ENCODE results near the gene YWHAE. TPM values are rescaled to one million over a fixed set of nuclear protein-coding genes. Genes with fewer than 3 reads are reported as not detected.
"Not testable (repeated sequence)": the region's sequence is repeated elsewhere in the genome, so short reads cannot be mapped to it uniquely, and the experiment has no call there.

YWHAE gene
- total RNA-seq (100 to 1,000 TPM; 484 to 570 (median 535) TPM), polyA plus RNA-seq (366 TPM)
- long read RNA-seq, donor 1, transcript YWHAE-208 (7 exons, 1,818 nt): minor isoform, 33 of 603 reads
- long read RNA-seq, donor 1, transcript YWHAE-201 (6 exons, 2,211 nt): major isoform, 387 of 603 reads
- long read RNA-seq, donor 1, partial matches to known transcripts: 4 of 603 reads
- long read RNA-seq, donor 1, other reads (novel, unspliced or antisense): 173 of 603 reads
- long read RNA-seq, donor 2, transcript YWHAE-208 (7 exons, 1,818 nt): minor isoform, 9 of 252 reads
- long read RNA-seq, donor 2, transcript YWHAE-201 (6 exons, 2,211 nt): major isoform, 170 of 252 reads
- long read RNA-seq, donor 2, partial matches to known transcripts: 4 of 252 reads
- long read RNA-seq, donor 2, other reads (novel, unspliced or antisense): 69 of 252 reads
- long read RNA-seq, donor 3, transcript YWHAE-208 (7 exons, 1,818 nt): minor isoform, 115 of 1,431 reads
- long read RNA-seq, donor 3, transcript YWHAE-201 (6 exons, 2,211 nt): major isoform, 1,133 of 1,431 reads
- long read RNA-seq, donor 3, partial matches to known transcripts: 20 of 1,431 reads
- long read RNA-seq, donor 3, other reads (novel, unspliced or antisense): 161 of 1,431 reads
- long read RNA-seq, donor 4, transcript YWHAE-201 (6 exons, 2,211 nt): major isoform, 191 of 318 reads
- long read RNA-seq, donor 4, transcript YWHAE-208 (7 exons, 1,818 nt): minor isoform, 18 of 318 reads
- long read RNA-seq, donor 4, partial matches to known transcripts: 1 of 318 reads
- long read RNA-seq, donor 4, other reads (novel, unspliced or antisense): 107 of 318 reads

GRCh38 chr17:1399679-1400512, at the start of gene YWHAE:
TSS of gene YWHAE (minus strand) at chr17:1400222. CDS start at chr17:1400110, 112 bp downstream.
- H3K4me3 ChIP-seq (ENCODE audit: low read length): peak within 1 kb of the TSS; percentile 97
- peaks cover 3% of the 10 kb centered on the region for H3K4me1 ChIP-seq (ENCODE audit: control insufficient read depth, insufficient read depth, low read length)
- ATAC-seq: peak; percentile 98 to 99
- no peaks in the 10 kb centered on the region for H3K9me3 ChIP-seq (ENCODE audit: control insufficient read depth, low read length)
- no peaks in the 10 kb centered on the region for H3K27me3 ChIP-seq (ENCODE audit: control insufficient read depth, insufficient read depth)
- peak; percentile 98 to 99 (median 99) for DNase-seq
- peak within 1 kb of the TSS; percentile 99 for H3K27ac ChIP-seq (ENCODE audit: low read length)
- intact Hi-C loops (cut with DNase I): loop anchor here in 1 of 4 donors (5.0 kb wide), 1 partner anchor 38 kb away; no protein-coding TSS in a partner anchor
- WGBS: under 1% methylated on average over 82 of the region's 82 CpGs

DNA sequence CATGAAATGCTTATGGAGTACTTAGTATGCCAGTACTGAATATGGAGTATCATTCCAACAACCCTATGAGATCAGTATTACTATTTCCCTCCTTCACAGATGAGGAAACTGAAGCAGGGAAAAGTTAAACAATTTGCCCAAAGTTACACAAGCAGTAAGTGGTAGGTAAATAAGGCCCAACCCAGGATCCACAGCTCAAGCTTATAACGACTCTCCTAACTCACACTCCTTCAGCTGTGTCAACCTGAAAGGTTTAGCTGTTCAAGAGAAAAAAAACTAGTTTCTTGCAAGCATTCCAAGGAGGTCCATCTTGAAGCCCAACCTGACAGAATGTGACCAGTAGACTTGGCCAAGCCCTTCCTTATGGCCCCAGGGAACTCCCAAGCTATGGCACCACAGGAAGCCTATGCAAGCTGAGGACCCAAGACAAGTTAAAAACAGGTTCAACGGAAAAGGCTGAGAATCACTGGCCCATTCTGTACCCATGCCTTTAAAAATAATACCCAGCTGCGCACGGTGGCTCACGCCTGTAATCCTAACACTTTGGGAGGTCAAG, 49.5 kb upstream of the YWHAE start:
- Histone ChIP-seq H3K9me3 (ENCODE audit: control insufficient read depth, low read length) (no peaks in the 10 kb centered on the region), H3K4me1 (ENCODE audit: control insufficient read depth, insufficient read depth, low read length) (peaks cover 20% of the 10 kb centered on the region), H3K27ac (ENCODE audit: low read length) (peak overlapping the region; percentile 48), H3K27me3 (ENCODE audit: control insufficient read depth, insufficient read depth) (no peaks in the 10 kb centered on the region), H3K4me3 (ENCODE audit: low read length) (no peak overlapping the region)
- ATAC-seq: no peak
- no peak for DNase-seq
- 84% methylated on average over 5 of the region's 5 CpGs for WGBS
- intact Hi-C loops (cut with DNase I): no loop called here

DNA sequence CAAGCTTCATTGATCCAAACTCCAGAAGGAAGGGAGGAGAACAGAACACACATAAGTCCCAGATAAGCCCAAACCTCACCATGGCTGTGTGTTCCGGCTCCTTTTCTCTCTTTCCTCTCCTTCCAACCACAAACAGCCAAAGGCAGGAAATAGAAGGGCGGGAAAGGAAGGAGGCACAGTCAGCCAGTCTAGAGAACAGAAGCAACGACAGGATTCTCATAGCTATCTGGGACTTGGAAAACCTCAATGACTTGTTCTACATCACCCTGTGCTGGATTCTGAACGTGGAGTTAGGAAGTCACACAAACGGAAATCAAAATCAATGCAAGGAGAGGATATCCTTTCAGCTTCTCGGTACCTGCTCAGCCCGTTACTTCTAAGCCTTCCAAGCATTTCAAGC, 47.0 kb upstream of the YWHAE start:
- H3K9me3 ChIP-seq (ENCODE audit: control insufficient read depth, low read length): no peaks in the 10 kb centered on the region
- 55% methylated on average over 7 of the region's 7 CpGs for WGBS
- intact Hi-C loops (cut with DNase I): no loop called here
- no peak overlapping the region for H3K4me3 ChIP-seq (ENCODE audit: low read length)
- DNase-seq: peak in 1 of 3 donors; percentile 29
- peaks cover 20% of the 10 kb centered on the region for H3K4me1 ChIP-seq (ENCODE audit: control insufficient read depth, insufficient read depth, low read length)
- H3K27ac ChIP-seq (ENCODE audit: low read length): peak overlapping the region; percentile 70
- H3K27me3 ChIP-seq (ENCODE audit: control insufficient read depth, insufficient read depth): no peaks in the 10 kb centered on the region
- peak; percentile 64 to 81 for ATAC-seq

- H3K9me3 ChIP-seq (ENCODE audit: control insufficient read depth, low read length): no peaks in the 10 kb centered on the region
- DNase-seq (no peak), ATAC-seq (no peak)
- H3K4me1 ChIP-seq (ENCODE audit: control insufficient read depth, insufficient read depth, low read length): peaks cover 17% of the 10 kb centered on the region
- H3K27me3 ChIP-seq (ENCODE audit: control insufficient read depth, insufficient read depth): no peaks in the 10 kb centered on the region
- intact Hi-C loops (cut with DNase I): no loop called here
- H3K27ac ChIP-seq (ENCODE audit: low read length): peak overlapping the region; percentile 36
- H3K4me3 ChIP-seq (ENCODE audit: low read length): no peak overlapping the region
- WGBS: 89% methylated on average over 12 of the region's 12 CpGs
These were observed 46.2 kb upstream of the YWHAE start for GRCh38 chr17:1446201-1446600.

DNA sequence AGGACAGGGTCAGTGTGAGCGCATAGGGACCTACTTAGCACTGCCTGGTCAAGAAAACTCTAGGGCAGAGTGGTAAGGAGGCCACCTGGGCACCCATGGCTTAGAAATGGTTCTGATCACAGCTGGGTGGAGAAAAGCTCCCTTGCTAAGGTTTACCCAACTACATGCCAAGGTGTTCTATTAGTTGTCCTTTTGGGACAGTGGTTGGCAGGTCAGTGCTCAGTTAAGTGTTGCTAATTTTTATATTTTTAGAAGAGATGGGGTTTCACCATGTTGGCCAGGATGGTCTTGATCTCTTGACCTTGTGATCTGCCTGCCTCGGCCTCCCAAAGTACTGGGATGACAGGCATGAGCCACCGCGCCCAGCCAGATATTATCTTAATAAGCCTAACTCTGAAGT, 45.7 kb upstream of the YWHAE start:
- H3K27me3 ChIP-seq (ENCODE audit: control insufficient read depth, insufficient read depth); H3K4me3 ChIP-seq (ENCODE audit: low read length); H3K27ac ChIP-seq (ENCODE audit: low read length); H3K9me3 ChIP-seq (ENCODE audit: control insufficient read depth, low read length); ATAC-seq; intact Hi-C loops (cut with DNase I): not testable (repeated sequence)
- peaks cover 17% of the 10 kb centered on the region for H3K4me1 ChIP-seq (ENCODE audit: control insufficient read depth, insufficient read depth, low read length)
- WGBS: 90% methylated on average over 4 of the region's 4 CpGs
- peak in 1 of 3 donors; percentile 18 for DNase-seq

- H3K4me1 ChIP-seq (ENCODE audit: control insufficient read depth, insufficient read depth, low read length); H3K9me3 ChIP-seq (ENCODE audit: control insufficient read depth, low read length); H3K27me3 ChIP-seq (ENCODE audit: control insufficient read depth, insufficient read depth); H3K27ac ChIP-seq (ENCODE audit: low read length); ATAC-seq; H3K4me3 ChIP-seq (ENCODE audit: low read length); intact Hi-C loops (cut with DNase I): not testable (repeated sequence)
- peak in 1 of 3 donors; percentile 9 for DNase-seq
- WGBS: 93% methylated on average over 6 of the region's 6 CpGs
These were observed 42.7 kb upstream of the YWHAE start for GRCh38 chr17:1442721-1443120.

DNA sequence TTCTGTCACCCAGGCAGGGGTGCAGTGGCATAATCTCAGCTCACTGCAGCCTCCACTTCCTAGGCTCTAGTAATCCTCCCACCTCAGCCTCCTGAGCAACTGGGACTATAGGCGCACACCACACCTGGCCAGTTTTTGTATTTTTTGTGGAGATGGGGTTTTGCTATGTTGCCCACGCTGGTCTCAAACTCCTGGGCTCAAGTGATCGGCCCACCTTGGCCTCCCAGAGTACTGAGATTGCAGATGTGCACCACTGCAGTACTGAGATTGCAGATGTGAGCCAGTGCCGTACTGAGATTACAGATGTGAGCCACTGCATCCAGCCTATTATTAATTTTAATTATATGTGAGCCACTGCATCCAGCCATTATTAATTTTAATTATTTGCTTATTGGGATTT, 42.2 kb upstream of the YWHAE start:
- Histone ChIP-seq H3K27ac (ENCODE audit: low read length) (no peak overlapping the region), H3K27me3 (ENCODE audit: control insufficient read depth, insufficient read depth) (no peaks in the 10 kb centered on the region), H3K9me3 (ENCODE audit: control insufficient read depth, low read length) (no peaks in the 10 kb centered on the region), H3K4me1 (ENCODE audit: control insufficient read depth, insufficient read depth, low read length) (peaks cover 7% of the 10 kb centered on the region), H3K4me3 (ENCODE audit: low read length) (no peak overlapping the region)
- ATAC-seq (no peak), DNase-seq (peak in 1 of 3 donors; percentile 20)
- intact Hi-C loops (cut with DNase I): no loop called here
- WGBS: 99% methylated on average over 4 of the region's 4 CpGs

GRCh38 chr17:1440921-1441320, 40.9 kb upstream of the YWHAE start:
- DNase-seq: no peak
- Histone ChIP-seq H3K9me3 (ENCODE audit: control insufficient read depth, low read length) (no peaks in the 10 kb centered on the region), H3K27me3 (ENCODE audit: control insufficient read depth, insufficient read depth) (no peaks in the 10 kb centered on the region), H3K4me1 (ENCODE audit: control insufficient read depth, insufficient read depth, low read length) (peaks cover 3% of the 10 kb centered on the region), H3K4me3 (ENCODE audit: low read length) (no peak overlapping the region), H3K27ac (ENCODE audit: low read length) (no peak overlapping the region)
- WGBS: 94% methylated on average over 8 of the region's 8 CpGs
- intact Hi-C loops (cut with DNase I): no loop called here
- no peak for ATAC-seq

GRCh38 chr17:1438593-1439083, 38.6 kb upstream of the YWHAE start:
- no peaks in the 10 kb centered on the region for H3K27me3 ChIP-seq (ENCODE audit: control insufficient read depth, insufficient read depth)
- intact Hi-C loops (cut with DNase I): no loop called here
- 60% methylated on average over 11 of the region's 11 CpGs for WGBS
- H3K9me3 ChIP-seq (ENCODE audit: control insufficient read depth, low read length): no peaks in the 10 kb centered on the region
- no peak for DNase-seq
- no peak overlapping the region for H3K4me3 ChIP-seq (ENCODE audit: low read length)
- ATAC-seq: no peak
- H3K27ac ChIP-seq (ENCODE audit: low read length): no peak overlapping the region
- H3K4me1 ChIP-seq (ENCODE audit: control insufficient read depth, insufficient read depth, low read length): no peaks in the 10 kb centered on the region

DNA sequence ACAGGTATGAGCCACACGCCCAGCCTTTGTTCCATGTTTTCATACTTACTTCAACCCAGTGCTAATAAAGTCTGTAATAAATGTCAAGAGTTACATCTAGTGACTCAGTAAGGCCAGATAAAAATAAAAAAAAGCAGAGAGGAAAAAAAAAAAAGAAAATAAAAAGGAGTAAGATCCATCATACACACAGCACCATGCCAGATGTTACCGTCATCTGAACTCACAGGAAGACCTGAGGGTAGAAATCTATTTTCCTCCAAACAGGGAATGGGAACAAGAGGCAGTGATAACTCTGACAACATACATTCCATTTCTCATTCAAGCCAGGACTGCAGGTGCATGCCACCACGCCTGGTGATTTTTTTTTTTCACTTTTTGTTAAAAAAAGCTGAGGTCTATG, 35.3 kb upstream of the YWHAE start:
- ATAC-seq: no peak
- Histone ChIP-seq H3K4me1 (ENCODE audit: control insufficient read depth, insufficient read depth, low read length) (no peaks in the 10 kb centered on the region), H3K4me3 (ENCODE audit: low read length) (no peak overlapping the region), H3K9me3 (ENCODE audit: control insufficient read depth, low read length) (no peaks in the 10 kb centered on the region), H3K27ac (ENCODE audit: low read length) (no peak overlapping the region), H3K27me3 (ENCODE audit: control insufficient read depth, insufficient read depth) (no peaks in the 10 kb centered on the region)
- 94% methylated on average over 3 of the region's 3 CpGs for WGBS
- intact Hi-C loops (cut with DNase I): no loop called here
- DNase-seq: no peak
